22Rv1 (cell line): ENCODE data around the gene MZF1.

ENCODE experiments used
- CTCF ChIP-seq: fragments of 450-650 bp; IDR thresholded peaks from 2 replicates; pipeline ENCODE4 v1.5.1; 2017; ENCODE audit warnings: mild to moderate bottlenecking
- ZFX ChIP-seq: fragments of 450-650 bp; IDR thresholded peaks from 2 replicates; pipeline ENCODE4 v1.6.1; 2017; ENCODE audit warnings: antibody characterized with exemption, borderline replicate concordance

- TF ChIP-seq CTCF (no peak), ZFX (no peak)
These were observed 10.8 kb downstream of the MZF1 start for GRCh38 chr19:58562122-58563033.
